NCI-H2029 treated with DMSO at 0.1 percent for 48 hours (cell line): ENCODE results near the gene AP4S1.
"Not testable (repeated sequence)": the region's sequence is repeated elsewhere in the genome, so short reads cannot be mapped to it uniquely, and the experiment has no call there.

Experiments used
- DNase-seq: peaks from one replicate; lab custom pipeline; 2025; lab: John Stamatoyannopoulos, UW

AP4S1 gene

GRCh38 chr14:31042893-31043292, 17.4 kb downstream of the AP4S1 start:
- not testable (repeated sequence) for DNase-seq

GRCh38 chr14:31043379-31043778, 17.9 kb downstream of the AP4S1 start:
- no peak for DNase-seq

- DNase-seq, result no peak
Measured at GRCh38 chr14:31045501-31046080, 20.1 kb downstream of the AP4S1 start.

GRCh38 chr14:31047503-31047902, 22.1 kb downstream of the AP4S1 start:
- no peak for DNase-seq

- DNase-seq, result no peak
Measured at GRCh38 chr14:31051023-31051422, 25.6 kb downstream of the AP4S1 start.

- DNase-seq, result no peak
Measured at GRCh38 chr14:31051511-31051910, 26.1 kb downstream of the AP4S1 start.

GRCh38 chr14:31052905-31053586, 27.6 kb downstream of the AP4S1 start:
- not testable (repeated sequence) for DNase-seq

- DNase-seq, result no peak
Measured at GRCh38 chr14:31057035-31057434, 31.6 kb downstream of the AP4S1 start.

- no peak for DNase-seq
Measured at GRCh38 chr14:31057701-31058364, 32.4 kb downstream of the AP4S1 start.

GRCh38 chr14:31059152-31059924, 33.9 kb downstream of the AP4S1 start:
- no peak for DNase-seq

- DNase-seq, result no peak
Measured at GRCh38 chr14:31060253-31060875, 34.9 kb downstream of the AP4S1 start.

GRCh38 chr14:31062908-31063307, 37.5 kb downstream of the AP4S1 start:
- not testable (repeated sequence) for DNase-seq

- DNase-seq, result no peak
Measured at GRCh38 chr14:31068235-31068634, 42.8 kb downstream of the AP4S1 start.

- no peak for DNase-seq
Measured at GRCh38 chr14:31069343-31069742, 43.9 kb downstream of the AP4S1 start.

GRCh38 chr14:31070431-31070830, 45.0 kb downstream of the AP4S1 start:
- DNase-seq, result no peak

GRCh38 chr14:31071151-31071550, 45.7 kb downstream of the AP4S1 start:
- DNase-seq, result no peak

GRCh38 chr14:31075144-31075543, 49.7 kb downstream of the AP4S1 start:
- no peak for DNase-seq

GRCh38 chr14:31078766-31079165, 53.3 kb downstream of the AP4S1 start:
- DNase-seq, result no peak

GRCh38 chr14:31080056-31080455, 54.6 kb downstream of the AP4S1 start:
- no peak for DNase-seq

- DNase-seq, result no peak
Measured at GRCh38 chr14:31080484-31080883, 55.0 kb downstream of the AP4S1 start.

GRCh38 chr14:31083781-31084180, 58.3 kb downstream of the AP4S1 start:
- no peak for DNase-seq

- DNase-seq, result no peak
Measured at GRCh38 chr14:31084385-31084784, 58.9 kb downstream of the AP4S1 start.
